NCI-H187 treated with DMSO at 0.1 percent for 48 hours (cell line): Measurements from ENCODE around the gene SF3B5.
"Not testable (repeated sequence)": the region's sequence is repeated elsewhere in the genome, so short reads cannot be mapped to it uniquely, and the experiment has no call there.

Source experiments
- DNase-seq: peaks from one replicate; lab custom pipeline; 2025; lab: John Stamatoyannopoulos, UW

The SF3B5 gene

GRCh38 chr6:144095134-144096002 is at the start of gene SF3B5:
Gene SF3B5 (minus strand): TSS chr6:144095573. CDS start chr6:144095497, 76 bp downstream.
- DNase-seq = peak; percentile 94

DNA sequence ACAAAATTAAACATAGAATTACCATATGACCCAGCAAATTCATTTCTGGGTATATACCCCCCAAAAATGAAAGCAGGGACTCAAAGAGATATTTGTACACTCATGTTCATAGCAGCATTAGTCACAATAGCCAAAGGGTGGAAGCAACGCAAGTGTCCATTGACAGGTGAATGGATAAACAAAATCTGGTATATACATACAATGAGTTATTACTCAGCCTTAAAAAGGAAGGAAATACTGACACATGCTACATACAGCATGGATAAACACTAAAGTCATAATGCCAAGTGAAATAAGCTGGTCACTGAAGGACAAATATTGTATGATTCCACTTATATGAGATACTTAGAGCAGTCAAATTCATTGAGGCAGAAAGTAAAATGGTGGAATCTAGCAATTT is 49.6 kb upstream of the SF3B5 start:
- no peak for DNase-seq

GRCh38 chr6:144143878-144144277 is 48.5 kb upstream of the SF3B5 start:
- DNase-seq = no peak

GRCh38 chr6:144143106-144143505 is 47.7 kb upstream of the SF3B5 start:
- DNase-seq = no peak

GRCh38 chr6:144141470-144141869 is 46.1 kb upstream of the SF3B5 start:
- no peak for DNase-seq

- no peak for DNase-seq
These were observed 45.5 kb upstream of the SF3B5 start for GRCh38 chr6:144140867-144141266.

GRCh38 chr6:144139817-144140216 is 44.4 kb upstream of the SF3B5 start:
- no peak for DNase-seq

GRCh38 chr6:144138542-144138941 is 43.2 kb upstream of the SF3B5 start:
- DNase-seq = no peak

DNA sequence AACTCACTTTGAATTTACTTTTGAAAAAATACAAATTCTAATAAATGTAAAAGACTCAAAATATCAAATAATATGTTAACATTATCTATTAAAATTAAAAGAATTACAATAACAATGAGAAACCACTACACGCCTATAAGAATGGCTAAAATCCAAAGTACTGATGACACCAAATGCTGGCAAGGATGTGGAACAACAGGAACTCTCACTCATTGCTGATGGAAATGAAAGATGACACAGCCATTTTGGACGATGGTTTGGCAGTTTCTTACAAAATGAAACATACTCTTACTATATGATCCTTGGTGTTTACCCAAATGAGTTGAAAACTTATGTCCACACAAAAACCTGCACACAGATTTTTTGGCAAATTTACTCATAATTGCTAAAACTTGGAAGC is 39.4 kb upstream of the SF3B5 start:
- DNase-seq = no peak

- no peak for DNase-seq
These were observed 38.8 kb upstream of the SF3B5 start for GRCh38 chr6:144134176-144134575.

GRCh38 chr6:144133225-144133821 is 38.0 kb upstream of the SF3B5 start:
- DNase-seq = peak; percentile 74

- DNase-seq = not testable (repeated sequence)
These were observed 36.9 kb upstream of the SF3B5 start for GRCh38 chr6:144132167-144132690.

GRCh38 chr6:144131248-144131709 is 35.9 kb upstream of the SF3B5 start:
- DNase-seq = no peak

DNA sequence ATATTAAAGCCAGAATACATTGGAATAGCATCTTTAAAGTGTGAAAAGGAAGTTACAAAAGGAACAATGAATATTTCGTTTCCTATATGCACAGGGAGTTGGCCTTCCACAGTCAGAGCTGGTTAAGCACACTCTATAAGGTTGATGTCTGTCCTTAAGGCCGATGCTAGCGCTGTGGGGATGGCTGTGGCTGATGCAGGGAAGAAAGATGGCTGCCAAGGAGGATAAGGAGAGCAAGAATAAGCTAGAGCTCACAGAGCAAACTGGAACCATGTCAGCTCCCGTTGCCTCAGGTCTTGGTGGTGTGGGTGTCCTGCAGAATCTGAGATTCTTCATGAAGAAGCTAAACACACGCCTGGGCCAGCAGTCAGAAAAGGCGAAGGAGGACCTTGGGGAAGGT is 34.1 kb upstream of the SF3B5 start:
- DNase-seq = no peak

DNA sequence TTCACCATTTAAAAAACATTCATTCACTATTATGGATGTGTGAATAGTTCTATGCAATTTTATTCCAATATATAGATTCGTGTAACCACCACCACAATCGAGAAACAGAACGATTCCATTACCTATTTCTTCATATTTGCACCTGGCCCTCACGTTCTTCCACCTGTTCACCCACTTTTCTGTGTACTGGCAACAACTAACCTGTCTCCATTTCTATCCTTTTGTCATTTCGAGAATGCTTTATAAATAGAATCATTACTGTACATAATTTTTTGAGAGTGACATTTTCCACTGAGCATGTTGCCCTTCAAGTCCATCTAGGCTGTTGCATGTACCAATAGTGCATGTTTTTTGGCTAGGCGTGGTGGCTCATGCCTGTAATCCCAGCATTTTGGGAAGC is 31.7 kb upstream of the SF3B5 start:
- DNase-seq = no peak

DNA sequence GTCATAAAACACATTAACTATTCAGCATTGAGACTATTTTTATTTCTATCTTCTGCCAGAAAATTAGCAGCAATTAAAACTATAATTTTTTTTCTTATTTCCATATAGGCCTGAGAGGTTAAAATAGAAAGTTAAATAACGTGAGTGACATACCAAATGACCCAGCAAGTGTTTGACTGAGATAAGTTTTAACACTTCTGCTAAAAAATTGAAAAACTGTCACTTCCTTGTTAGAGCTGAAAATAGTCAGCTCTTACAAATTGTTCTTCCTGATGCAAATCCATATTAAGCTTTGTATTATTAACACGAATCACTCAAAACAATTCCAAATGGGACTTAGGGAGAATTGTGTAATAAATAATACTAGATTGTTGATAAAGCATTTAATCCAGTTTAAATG is 28.5 kb upstream of the SF3B5 start:
- no peak for DNase-seq

GRCh38 chr6:144123421-144123820 is 28.0 kb upstream of the SF3B5 start:
- no peak for DNase-seq

GRCh38 chr6:144122861-144123260 is 27.5 kb upstream of the SF3B5 start:
- DNase-seq = no peak

GRCh38 chr6:144119376-144119775 is 24.0 kb upstream of the SF3B5 start:
- no peak for DNase-seq

DNA sequence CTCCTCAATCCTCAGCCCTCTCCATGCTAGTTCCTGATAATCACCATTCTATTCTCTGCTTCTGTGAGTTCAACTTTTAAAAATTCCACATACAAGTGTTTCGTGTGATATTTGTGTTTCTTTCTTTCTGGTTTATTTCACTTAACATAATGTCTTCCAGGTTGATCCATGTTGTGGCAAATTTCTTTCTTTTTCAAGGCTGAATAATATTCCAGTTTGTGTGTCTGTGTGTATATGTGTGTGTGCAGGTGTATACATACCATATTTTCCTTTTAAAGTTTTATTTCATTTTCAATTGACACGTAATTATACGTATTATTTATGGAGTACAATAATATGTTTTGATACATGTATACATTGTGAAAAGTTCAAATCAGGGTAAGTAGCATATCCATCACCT is 19.8 kb upstream of the SF3B5 start:
- no peak for DNase-seq

- DNase-seq = no peak
These were observed 18.0 kb upstream of the SF3B5 start for GRCh38 chr6:144113366-144113765.

DNA sequence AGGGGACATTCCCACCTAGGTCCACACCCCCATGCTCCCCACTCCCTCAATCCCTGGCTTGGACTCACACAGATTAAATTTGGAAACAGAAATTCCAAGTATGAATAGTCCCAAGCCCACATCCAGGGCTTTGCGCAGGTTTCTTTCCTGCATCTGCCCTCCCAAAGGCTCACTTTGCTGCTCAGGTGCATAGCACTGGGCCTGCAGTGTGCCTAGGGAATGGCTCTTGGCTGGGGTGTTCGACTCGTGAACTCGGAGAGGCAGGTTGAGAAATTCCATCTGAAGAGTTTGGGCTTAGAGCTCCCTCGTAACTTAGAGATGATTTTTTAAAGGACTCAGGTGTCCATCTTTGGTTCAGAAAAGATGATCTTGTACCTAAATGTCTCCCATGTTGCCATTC is 14.8 kb upstream of the SF3B5 start:
- no peak for DNase-seq

- DNase-seq = no peak
These were observed 10.8 kb upstream of the SF3B5 start for GRCh38 chr6:144106206-144106605.
